Brain pericyte (primary cell): Measurements from ENCODE around the gene TBC1D5.
"Not testable (repeated sequence)": the region's sequence is repeated elsewhere in the genome, so short reads cannot be mapped to it uniquely, and the experiment has no call there.

Experiments
- DNase-seq: peaks from one replicate; pipeline ENCODE4 v3.0.0-alpha.2; 2012; ENCODE audit warnings: low read depth, low spot score

The TBC1D5 gene

DNA sequence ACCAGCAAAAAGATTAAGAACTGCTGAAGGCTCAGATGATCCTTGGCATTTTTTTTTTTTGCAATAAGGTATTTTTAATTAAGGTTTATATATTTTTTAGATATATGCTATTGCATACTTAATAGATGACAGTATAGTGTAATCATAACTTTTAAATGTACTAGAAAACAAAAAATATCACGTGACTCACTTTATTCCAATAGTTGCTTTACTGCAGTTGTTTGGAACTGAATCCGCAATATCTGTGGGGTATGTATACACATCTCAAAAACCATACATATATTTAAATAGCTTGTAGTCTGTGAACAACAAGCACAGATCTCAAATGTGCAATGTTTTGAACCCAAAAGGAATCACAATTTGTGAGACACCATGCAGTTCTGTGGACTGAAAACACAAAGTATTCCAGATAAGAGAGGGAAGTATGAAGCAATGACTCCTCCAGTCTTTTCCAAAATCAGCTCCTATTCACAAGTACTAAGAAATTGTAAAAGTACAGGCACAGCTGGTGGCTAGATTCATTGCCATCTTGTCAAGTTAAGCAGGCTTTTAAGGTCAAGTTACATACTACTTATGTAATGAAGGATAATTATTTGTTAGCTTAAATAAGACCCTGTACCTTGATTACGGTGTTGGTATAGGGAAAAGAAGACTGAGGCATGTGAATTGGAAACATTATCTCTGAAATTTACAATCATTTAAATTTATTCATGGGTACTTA, 331.1 kb downstream of the TBC1D5 start:
- DNase-seq, result no peak

DNA sequence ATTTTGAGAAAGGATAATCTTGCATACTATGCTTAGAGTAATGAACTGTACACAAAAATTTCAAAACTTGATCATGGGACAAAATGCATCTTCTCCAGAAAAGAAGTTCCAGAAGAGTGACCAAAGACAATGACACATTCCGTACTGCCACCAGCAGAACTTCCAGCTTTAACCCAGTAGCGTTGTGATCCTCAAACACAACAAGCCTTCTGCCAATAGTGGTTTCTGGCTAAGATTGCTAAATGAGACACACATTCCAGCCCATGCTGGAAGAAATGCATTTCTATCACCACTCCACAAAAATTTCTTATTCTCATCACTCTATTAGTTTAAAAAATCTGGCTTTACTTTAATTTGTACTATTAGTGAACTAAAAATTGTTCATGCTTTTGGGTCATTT, 334.9 kb downstream of the TBC1D5 start:
- DNase-seq, result no peak

DNA sequence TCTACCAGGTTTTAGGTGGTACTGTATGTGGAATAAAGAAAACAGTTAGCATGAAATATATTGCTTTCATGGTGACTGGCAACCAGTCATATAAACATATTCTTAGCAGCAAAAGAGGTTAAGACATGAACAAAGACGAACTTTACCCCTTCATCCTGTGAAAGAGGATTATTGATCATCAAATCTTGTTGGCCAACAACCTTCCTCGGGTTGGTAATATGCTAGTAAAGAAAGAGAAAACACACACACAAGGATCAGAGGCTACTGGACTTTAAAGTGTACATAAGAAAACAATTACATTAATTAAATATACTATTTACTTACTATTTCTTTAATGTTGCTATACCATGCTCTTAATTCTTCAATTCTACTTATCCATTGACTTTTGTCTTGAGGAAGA, 337.9 kb downstream of the TBC1D5 start:
- DNase-seq, result no peak

GRCh38 chr3:17402442-17402841, 340.0 kb downstream of the TBC1D5 start:
- no peak for DNase-seq

- DNase-seq, result no peak
These were observed 340.5 kb downstream of the TBC1D5 start for GRCh38 chr3:17401912-17402311.

DNA sequence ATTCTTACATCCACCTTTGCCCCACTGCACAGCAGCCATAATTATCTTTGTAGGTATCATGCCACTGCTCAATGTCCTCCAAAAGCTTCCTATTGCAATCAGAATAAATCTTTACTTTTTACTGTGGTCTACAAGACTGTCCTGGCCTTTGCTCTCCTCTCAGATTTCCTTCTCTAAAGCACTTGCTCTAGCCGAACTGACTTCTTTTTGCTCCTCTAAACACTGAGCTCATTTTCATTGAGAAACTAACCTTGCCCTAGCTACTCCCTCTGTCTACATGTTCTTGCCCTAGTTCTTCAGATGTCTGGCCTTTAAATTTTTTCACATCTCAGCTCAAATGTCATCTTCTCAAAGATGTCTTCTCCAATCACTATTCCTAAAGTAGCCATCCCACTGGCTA, 342.8 kb downstream of the TBC1D5 start:
- no peak for DNase-seq

- DNase-seq, result no peak
These were observed 343.4 kb downstream of the TBC1D5 start for GRCh38 chr3:17398959-17399551.

DNA sequence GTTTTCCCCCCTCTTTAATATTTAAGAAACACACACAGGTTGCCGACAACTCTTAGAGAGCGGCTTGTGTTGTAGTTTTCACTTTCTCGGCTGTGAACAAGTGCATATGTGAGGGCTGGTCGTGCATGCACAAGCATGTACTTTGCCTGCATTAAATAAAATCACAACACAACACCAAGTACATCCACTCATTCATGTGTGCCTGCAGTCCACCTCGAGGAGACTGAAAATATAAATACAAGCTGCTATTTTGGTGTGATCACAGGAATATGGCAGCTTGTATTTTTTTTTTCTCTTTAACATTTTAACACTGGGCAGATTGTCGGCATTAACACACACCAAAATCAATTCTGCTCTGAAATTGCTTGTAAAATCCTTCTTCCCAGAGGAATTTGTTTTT, 346.4 kb downstream of the TBC1D5 start:
- no peak for DNase-seq

DNA sequence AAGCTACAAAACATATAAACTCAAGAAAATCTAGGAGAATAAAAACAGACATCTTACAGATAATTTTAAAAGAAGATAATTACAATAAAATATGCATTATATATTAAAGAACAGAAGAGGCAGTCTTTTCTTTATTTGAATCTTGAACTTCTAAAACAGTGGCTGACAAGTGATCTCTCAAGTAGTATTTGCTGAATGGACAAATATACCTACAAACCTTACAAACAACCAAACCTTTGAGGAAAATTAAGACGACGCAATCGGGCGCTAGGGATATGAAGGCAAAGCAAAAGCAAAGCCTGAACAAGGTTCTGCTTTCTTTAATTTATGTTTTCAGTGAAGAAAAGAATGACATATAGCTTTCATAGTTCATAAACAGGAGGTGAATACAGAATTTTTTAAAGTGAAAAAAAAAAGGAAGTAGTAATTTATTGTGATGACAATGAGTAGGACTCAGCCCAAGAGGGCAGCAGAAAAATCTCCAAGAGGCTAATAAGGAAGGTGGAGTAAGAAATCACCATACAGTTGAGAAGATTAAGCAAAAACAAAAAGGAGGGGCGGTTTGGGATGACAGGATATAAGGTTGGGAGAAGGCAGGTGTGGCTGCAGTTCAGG, 347.8 kb downstream of the TBC1D5 start:
- no peak for DNase-seq

DNA sequence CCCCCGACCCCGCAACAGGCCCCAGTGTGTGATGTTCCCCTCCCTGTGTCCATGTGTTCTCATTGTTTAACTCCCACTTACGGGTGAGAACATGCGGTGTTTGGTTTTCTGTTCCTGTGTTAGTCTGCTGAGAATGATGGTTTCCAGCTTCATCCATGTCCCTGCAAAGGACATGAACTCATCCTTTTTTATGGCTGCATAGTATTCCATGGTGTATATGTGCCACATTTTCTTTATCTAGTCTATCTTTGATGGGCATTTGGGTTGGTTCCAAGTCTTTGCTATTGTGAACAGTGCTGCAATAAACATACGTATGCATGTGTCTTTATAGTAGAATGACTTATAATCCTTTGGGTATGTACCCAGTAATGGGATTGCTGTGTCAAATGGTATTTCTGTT, 349.9 kb downstream of the TBC1D5 start:
- not testable (repeated sequence) for DNase-seq

- no peak for DNase-seq
These were observed 351.6 kb downstream of the TBC1D5 start for GRCh38 chr3:17390785-17391184.

DNA sequence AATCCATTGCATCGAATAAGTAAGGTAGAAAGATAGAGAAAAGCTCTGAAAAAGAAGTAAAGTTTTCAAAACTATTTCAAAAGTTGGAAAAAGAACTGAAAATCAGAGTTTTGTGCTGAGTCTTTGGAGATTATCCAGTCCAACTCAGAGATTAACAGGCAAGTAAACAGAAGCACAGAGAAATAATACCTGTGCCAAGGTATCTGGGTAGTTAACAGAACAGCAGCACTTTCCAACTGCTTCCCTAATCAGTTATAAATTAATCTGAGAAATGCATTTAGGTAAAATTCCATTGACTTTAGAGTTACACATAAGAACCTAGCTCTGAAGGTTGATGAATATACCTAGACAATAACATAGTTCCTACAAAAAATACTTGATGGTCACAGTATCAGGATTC, 355.3 kb downstream of the TBC1D5 start:
- DNase-seq, result no peak

DNA sequence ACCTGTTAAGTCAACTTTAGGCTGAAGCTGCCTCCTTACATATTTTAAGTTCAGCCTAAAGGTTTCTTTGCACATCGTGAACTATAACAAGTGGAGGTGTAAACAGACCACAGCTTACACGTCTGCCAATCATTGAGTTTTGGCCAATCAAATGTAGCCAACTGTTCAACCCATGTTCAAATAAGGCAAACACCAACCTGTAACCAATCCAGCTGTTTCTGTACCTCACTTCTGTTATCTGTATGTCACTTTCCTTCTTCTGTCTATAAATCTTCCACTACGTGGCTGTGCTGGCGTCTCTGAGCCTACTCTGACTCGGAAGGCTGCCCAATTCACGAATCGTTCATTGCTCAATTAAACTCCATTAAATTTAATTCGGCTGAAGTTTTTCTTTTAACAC, 356.0 kb downstream of the TBC1D5 start:
- DNase-seq, result no peak

DNA sequence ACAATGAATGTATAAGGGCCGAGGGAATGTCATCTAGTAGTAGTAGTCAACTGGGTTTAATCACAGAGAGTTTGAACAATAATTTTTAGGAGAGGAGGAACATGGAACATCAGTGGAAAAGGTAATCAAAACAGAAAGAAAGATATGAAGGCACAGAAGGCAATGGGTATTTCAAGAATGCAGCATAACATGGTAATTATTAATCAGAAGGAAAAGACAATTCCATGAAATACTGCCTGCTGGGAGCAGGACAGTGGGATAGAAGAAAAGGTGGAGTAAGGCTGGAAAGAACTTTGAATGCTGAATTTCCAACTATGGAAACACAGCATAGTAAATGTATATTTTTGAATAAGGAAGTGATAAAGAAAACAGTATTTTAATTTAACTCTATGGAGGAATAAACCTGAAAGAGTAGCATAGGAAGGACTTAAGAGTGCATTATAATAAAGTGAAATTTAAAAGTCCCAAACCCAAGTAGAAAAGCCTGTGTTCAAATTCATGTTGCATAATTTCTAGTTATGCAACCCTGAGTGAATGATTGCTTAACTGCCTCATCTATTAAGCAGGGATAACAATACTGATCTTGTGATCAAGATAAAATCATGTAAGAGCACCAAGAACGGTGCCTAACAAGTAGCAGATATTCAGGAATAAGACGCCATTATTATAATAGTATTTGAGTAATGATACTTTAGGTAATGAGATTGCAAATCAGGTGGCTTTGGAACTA, 357.7 kb downstream of the TBC1D5 start:
- DNase-seq, result no peak

GRCh38 chr3:17373304-17373703, 369.1 kb downstream of the TBC1D5 start:
- DNase-seq, result no peak

DNA sequence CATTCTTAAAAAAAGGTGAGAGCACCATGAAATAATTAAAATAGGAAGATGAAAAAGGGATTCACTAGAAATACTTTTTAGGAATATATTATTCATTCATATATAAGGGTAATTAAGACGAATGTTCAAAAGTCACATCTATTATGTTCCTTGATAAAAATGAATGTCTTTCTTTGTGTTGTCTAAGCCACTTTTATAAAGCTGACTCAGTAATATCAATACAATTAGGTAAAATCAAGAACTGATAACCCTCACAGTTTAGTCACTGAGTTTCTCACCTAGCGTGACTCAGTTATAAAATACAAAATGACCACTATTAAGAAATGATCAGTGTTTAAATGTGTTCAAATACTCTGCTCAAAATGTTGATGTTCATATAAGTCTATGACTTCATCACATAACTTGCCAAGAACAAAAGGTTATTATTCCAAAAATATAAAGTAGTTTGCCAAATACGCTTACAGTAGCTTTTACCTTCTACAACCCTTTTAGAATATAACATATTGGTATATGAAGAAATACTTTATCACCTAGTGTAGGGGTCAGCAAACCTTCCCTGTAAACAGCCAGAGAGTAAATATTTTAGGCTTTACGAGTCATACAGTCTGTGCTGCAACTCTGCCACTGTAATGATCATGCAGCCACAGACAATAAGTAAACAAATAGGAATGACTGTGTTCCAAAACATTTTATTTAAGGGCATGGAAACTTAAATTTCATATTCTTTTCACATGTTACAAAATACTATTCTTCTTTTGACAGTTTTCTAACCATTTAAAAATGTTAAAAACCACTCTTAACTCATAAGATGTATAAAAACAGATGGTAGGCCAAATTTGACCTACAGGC, 369.8 kb downstream of the TBC1D5 start:
- DNase-seq, result no peak

GRCh38 chr3:17369973-17370372, 372.5 kb downstream of the TBC1D5 start:
- no peak for DNase-seq

DNA sequence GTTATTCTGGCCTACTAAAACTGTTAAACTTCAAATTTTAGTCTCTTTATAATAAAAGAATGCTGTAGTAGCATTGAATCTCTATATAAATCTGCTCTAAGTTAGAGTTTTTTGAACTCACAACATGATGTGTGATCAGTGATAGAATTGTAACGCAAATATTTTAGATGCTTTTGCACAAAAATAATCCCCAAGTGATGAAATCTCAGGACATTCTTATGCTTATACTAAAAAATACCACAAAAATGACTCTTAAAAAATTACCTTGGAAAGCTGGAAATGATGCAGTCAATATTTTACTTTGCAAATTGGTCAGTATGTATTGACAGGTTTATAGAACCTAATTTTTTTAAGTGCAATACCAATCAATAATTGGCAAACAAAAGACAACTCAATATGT, 375.3 kb downstream of the TBC1D5 start:
- DNase-seq, result no peak

GRCh38 chr3:17360991-17361390, 381.4 kb downstream of the TBC1D5 start:
- no peak for DNase-seq

DNA sequence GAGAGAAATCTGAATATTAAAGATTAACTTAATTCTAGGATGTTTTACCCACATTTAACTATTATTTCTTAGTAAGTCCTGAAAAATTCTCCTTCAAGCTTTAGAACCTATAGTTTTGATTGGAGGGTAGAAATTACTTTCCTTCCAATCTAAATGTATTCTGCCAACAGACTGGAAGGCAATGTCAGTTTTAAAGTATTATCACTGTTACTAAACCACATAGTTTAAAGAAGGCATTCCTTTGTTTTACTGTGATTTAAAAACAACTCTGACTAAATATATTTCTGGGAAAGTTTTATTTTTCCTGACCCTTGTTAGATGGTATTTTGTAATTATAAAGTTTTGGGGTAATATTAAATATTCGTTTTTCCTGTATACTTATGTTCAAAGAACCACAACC, 382.5 kb downstream of the TBC1D5 start:
- DNase-seq, result no peak

GRCh38 chr3:17357035-17357710, 385.3 kb downstream of the TBC1D5 start:
- no peak for DNase-seq
